ENCODE data around the gene NUDT1. TPM values are rescaled to one million over a fixed set of nuclear protein-coding genes. Genes with fewer than 3 reads are reported as not detected.

NUDT1 gene
- total and polyA plus RNA-seq, 2 donors (not counting 1 experiment from before 2014, with no cell fraction given) = 19.8 to 28.4 TPM

DNA sequence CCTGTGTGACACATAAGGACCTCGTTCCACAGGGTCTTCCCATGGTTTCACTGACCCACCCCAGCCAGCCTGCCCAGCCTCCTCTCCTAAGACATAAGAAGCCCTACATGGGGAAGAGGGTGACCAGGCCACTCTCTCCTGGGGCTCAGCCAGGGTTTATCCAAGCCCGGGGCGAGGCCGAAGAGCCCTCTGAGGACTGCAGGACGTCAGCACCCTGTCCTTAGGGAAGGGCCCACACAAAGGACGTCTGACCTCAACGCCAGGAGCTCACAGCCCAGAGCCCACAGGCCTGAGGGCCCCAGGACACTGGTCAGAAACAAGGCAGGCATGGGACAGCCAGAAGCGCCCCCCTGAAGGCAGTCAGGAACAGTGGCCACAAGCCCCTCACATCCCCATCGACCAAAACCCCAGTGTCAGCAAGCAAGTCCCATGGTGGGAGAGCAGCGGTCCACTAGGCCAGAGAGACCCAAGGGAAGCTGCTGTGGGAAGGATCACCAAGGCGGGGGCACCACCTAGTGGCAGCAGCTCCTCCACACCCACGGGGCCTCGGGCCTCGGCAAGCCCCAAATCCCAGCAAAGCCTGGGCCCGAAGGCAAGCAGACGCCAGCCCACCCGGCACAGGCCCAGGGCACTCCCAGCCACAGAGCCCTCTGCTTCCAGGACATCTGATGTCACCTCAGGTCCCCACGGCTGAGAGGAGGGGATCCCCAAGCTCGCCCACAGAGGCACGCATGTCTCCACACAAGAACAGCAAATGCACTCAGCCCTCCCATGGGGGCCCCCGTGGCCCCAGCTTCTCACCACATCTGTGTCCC, 32.7 kb upstream of the NUDT1 start:
- H3K27ac ChIP-seq (ENCODE audit: insufficient read depth, low read length) = no peak overlapping the region

DNA sequence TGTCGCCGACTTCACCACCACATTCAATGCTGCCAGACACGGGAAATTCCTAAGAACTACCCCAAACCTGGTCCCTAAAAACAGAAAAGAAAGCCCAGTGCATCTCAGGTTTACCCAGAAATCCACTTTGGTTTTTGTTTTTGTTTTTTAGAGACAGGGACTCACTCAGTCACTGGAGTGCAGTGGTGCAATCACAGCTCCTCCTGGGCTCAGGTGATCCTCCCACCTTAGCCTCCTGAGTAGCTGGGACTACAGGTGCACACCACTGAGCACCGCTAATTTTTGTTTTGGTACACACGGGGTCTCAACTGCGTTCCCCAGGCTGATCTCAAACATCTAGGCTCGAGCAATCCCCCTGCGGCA, 32.1 kb upstream of the NUDT1 start:
- Histone ChIP-seq H2AFZ (ENCODE audit: low read length) (no peak overlapping the region), H3K79me2 (ENCODE audit: control insufficient read depth, insufficient read depth, low read length) (no peaks in the 10 kb centered on the region), H3K36me3 (ENCODE audit: control insufficient read depth, insufficient read depth, low read length) (peaks cover 11% of the 10 kb centered on the region), H3K4me1 (ENCODE audit: control insufficient read depth, extremely low read depth, insufficient read depth, low read length) (no peaks in the 10 kb centered on the region), H3K27me3 (ENCODE audit: control insufficient read depth, insufficient read depth, low read length) (no peaks in the 10 kb centered on the region), H3K4me3 (replicated peaks in 1 of 4; ENCODE audit: control extremely low read depth in 1 of 4, insufficient read depth in 1 of 4, low read depth in 3 of 4, low read length in 4 of 4) (no peak overlapping the region), H3K9me3 (ENCODE audit: control insufficient read depth, insufficient read depth, low read depth, low read length) (no peaks in the 10 kb centered on the region), H3K27ac (ENCODE audit: insufficient read depth, low read length) (no peak overlapping the region), H3K4me2 (ENCODE audit: extremely low read depth, insufficient read depth, low read length) (no peak overlapping the region), H4K20me1 (ENCODE audit: control insufficient read depth, extremely low read depth, insufficient read depth, low read length) (no peaks in the 10 kb centered on the region), H3K9ac (ENCODE audit: insufficient read depth, low read length) (no peak overlapping the region)
- DNase-seq (ENCODE audit: low read depth in 2 of 2) = no peak
- TF ChIP-seq EZH2 (IDR thresholded peaks at IDR 0.05; ENCODE audit: low read length, missing control alignments) = no peak
- TF ChIP-seq CTCF (conservative IDR thresholded peaks at IDR 0.05 in 1 of 2, IDR thresholded peaks at IDR 0.05 in 1 of 2; ENCODE audit: low read depth in 1 of 2, low read length in 2 of 2) = no peak

More for the DNA sequence above, 32.7 kb upstream of the NUDT1 start:
- H3K9ac ChIP-seq (ENCODE audit: insufficient read depth, low read length) = no peak overlapping the region
- H3K4me2 ChIP-seq (ENCODE audit: extremely low read depth, insufficient read depth, low read length) = no peak overlapping the region
- H3K4me1 ChIP-seq (ENCODE audit: control insufficient read depth, extremely low read depth, insufficient read depth, low read length) = peaks cover 4% of the 10 kb centered on the region
- TF ChIP-seq EZH2 (IDR thresholded peaks at IDR 0.05; ENCODE audit: low read length, missing control alignments) (no peak), CTCF (conservative IDR thresholded peaks at IDR 0.05 in 1 of 2, IDR thresholded peaks at IDR 0.05 in 1 of 2; ENCODE audit: low read depth in 1 of 2, low read length in 2 of 2) (peak; percentile 84 to 85)
- no peaks in the 10 kb centered on the region for H3K79me2 ChIP-seq (ENCODE audit: control insufficient read depth, insufficient read depth, low read length)
- no peak overlapping the region for H2AFZ ChIP-seq (ENCODE audit: low read length)
- H3K4me3 ChIP-seq (replicated peaks in 1 of 4; ENCODE audit: control extremely low read depth in 1 of 4, insufficient read depth in 1 of 4, low read depth in 3 of 4, low read length in 4 of 4) = no peak overlapping the region
- H3K9me3 ChIP-seq (ENCODE audit: control insufficient read depth, insufficient read depth, low read depth, low read length) = no peaks in the 10 kb centered on the region
- H4K20me1 ChIP-seq (ENCODE audit: control insufficient read depth, extremely low read depth, insufficient read depth, low read length) = no peaks in the 10 kb centered on the region
- H3K27me3 ChIP-seq (ENCODE audit: control insufficient read depth, insufficient read depth, low read length) = no peaks in the 10 kb centered on the region
- DNase-seq (ENCODE audit: low read depth in 2 of 2) = peak; percentile 57 to 75
- H3K36me3 ChIP-seq (ENCODE audit: control insufficient read depth, insufficient read depth, low read length) = peaks cover 11% of the 10 kb centered on the region

GRCh38 chr7:2210551-2211258, 31.3 kb upstream of the NUDT1 start:
- no peak overlapping the region for H2AFZ ChIP-seq (ENCODE audit: low read length)
- no peaks in the 10 kb centered on the region for H3K79me2 ChIP-seq (ENCODE audit: control insufficient read depth, insufficient read depth, low read length)
- H3K36me3 ChIP-seq (ENCODE audit: control insufficient read depth, insufficient read depth, low read length) = peaks cover 11% of the 10 kb centered on the region
- no peaks in the 10 kb centered on the region for H3K4me1 ChIP-seq (ENCODE audit: control insufficient read depth, extremely low read depth, insufficient read depth, low read length)
- no peak overlapping the region for H3K27ac ChIP-seq (ENCODE audit: insufficient read depth, low read length)
- no peak overlapping the region for H3K4me2 ChIP-seq (ENCODE audit: extremely low read depth, insufficient read depth, low read length)
- no peak overlapping the region for H3K9ac ChIP-seq (ENCODE audit: insufficient read depth, low read length)
- H3K9me3 ChIP-seq (ENCODE audit: control insufficient read depth, insufficient read depth, low read depth, low read length) = no peaks in the 10 kb centered on the region
- DNase-seq (ENCODE audit: low read depth in 2 of 2) = no peak
- no peaks in the 10 kb centered on the region for H4K20me1 ChIP-seq (ENCODE audit: control insufficient read depth, extremely low read depth, insufficient read depth, low read length)
- no peaks in the 10 kb centered on the region for H3K27me3 ChIP-seq (ENCODE audit: control insufficient read depth, insufficient read depth, low read length)
- TF ChIP-seq EZH2 (IDR thresholded peaks at IDR 0.05; ENCODE audit: low read length, missing control alignments) (no peak), CTCF (conservative IDR thresholded peaks at IDR 0.05 in 1 of 2, IDR thresholded peaks at IDR 0.05 in 1 of 2; ENCODE audit: low read depth in 1 of 2, low read length in 2 of 2) (no peak)
- H3K4me3 ChIP-seq (replicated peaks in 1 of 4; ENCODE audit: control extremely low read depth in 1 of 4, insufficient read depth in 1 of 4, low read depth in 3 of 4, low read length in 4 of 4) = no peak overlapping the region
